Measurements from ENCODE around the gene TMEM167B.
"Not testable (repeated sequence)": the region's sequence is repeated elsewhere in the genome, so short reads cannot be mapped to it uniquely, and the experiment has no call there.

DNA sequence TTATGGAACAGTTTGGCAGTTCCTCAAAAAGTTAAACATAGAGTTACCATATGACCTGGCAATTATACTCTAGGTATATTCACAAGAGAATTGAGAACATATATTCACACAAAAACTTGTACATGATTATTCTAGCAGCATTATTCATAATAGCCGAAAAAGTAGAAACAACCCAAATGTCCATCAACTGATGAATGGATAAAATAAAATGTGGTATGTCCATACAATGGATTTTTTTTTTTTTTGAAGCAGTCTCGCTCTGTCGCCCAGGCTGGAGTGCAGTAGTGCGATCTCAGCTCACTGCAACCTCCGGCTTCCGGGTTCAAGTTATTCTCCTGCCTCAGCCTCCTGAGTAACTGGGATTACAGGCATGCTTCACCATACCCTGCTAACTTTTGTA lies 52.2 kb downstream of the TMEM167B start:
- TF ChIP-seq, protein P1, sequence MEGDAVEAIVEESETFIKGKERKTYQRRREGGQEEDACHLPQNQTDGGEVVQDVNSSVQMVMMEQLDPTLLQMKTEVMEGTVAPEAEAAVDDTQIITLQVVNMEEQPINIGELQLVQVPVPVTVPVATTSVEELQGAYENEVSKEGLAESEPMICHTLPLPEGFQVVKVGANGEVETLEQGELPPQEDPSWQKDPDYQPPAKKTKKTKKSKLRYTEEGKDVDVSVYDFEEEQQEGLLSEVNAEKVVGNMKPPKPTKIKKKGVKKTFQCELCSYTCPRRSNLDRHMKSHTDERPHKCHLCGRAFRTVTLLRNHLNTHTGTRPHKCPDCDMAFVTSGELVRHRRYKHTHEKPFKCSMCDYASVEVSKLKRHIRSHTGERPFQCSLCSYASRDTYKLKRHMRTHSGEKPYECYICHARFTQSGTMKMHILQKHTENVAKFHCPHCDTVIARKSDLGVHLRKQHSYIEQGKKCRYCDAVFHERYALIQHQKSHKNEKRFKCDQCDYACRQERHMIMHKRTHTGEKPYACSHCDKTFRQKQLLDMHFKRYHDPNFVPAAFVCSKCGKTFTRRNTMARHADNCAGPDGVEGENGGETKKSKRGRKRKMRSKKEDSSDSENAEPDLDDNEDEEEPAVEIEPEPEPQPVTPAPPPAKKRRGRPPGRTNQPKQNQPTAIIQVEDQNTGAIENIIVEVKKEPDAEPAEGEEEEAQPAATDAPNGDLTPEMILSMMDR (conservative IDR thresholded peaks at IDR 0.05; ENCODE audit: low read depth, low read length) = not testable (repeated sequence)
- not testable (repeated sequence) for TF ChIP-seq EZH2 (IDR thresholded peaks at IDR 0.05; ENCODE audit: borderline replicate concordance, low read depth, low read length, poor library complexity, severe bottlenecking)
